Lung (tissue), 12 donors: ENCODE data around the gene GFOD1. TPM values are rescaled to one million over a fixed set of nuclear protein-coding genes. Genes with fewer than 3 reads are reported as not detected.

Source experiments
- ATAC-seq: fragments of 200-7000 bp; cut with Tn5 transposase; one replicate; pipeline ENCODE4 v1.9.1; 2020; ENCODE audit warnings: moderate number of reproducible peaks; ENCODE audit not compliant: insufficient read depth, low FRiP score
- DNase-seq, 3 donors: peaks; one replicate each; pipeline ENCODE4 v3.0.0-alpha.2; 2013 to 2017
- H3K27ac ChIP-seq, 2 donors: one replicate each; pipeline ENCODE4 v1.5.1; 2013; ENCODE audit warnings: mild to moderate bottlenecking in 2 of 2, moderate library complexity in 2 of 2, control low read depth in 1 of 2, inconsistent platforms in 1 of 2, low read depth in 1 of 2, low read length in 1 of 2
- H3K27me3 ChIP-seq, 3 donors: one replicate each; pipeline ENCODE4 v1.5.1; 2013; ENCODE audit warnings: low read length in 2 of 3; ENCODE audit not compliant: control insufficient read depth in 3 of 3, insufficient read depth in 3 of 3
- H3K36me3 ChIP-seq, 4 donors: one replicate each; pipeline ENCODE4 v1.5.1; 2013; ENCODE audit warnings: low read length in 4 of 4, mild to moderate bottlenecking in 1 of 4, moderate library complexity in 1 of 4; ENCODE audit not compliant: control insufficient read depth in 4 of 4, insufficient read depth in 4 of 4
- H3K4me1 ChIP-seq, 5 donors: one replicate each; pipeline ENCODE4 v1.5.1; 2013; ENCODE audit warnings: low read length in 5 of 5, mild to moderate bottlenecking in 2 of 5, moderate library complexity in 1 of 5; ENCODE audit not compliant: control insufficient read depth in 5 of 5, insufficient read depth in 5 of 5
- H3K4me3 ChIP-seq: one replicate; pipeline ENCODE4 v1.5.1; 2013; ENCODE audit warnings: mild to moderate bottlenecking, control low read depth, moderate library complexity
- H3K9ac ChIP-seq, 2 donors: one replicate each; pipeline ENCODE4 v1.5.1; 2013; ENCODE audit warnings: low read length in 2 of 2, control low read depth in 1 of 2; ENCODE audit not compliant: insufficient read depth in 1 of 2
- H3K9me3 ChIP-seq, 4 donors: one replicate each; pipeline ENCODE4 v1.5.1; 2013; ENCODE audit warnings: low read length in 3 of 4, mild to moderate bottlenecking in 1 of 4, moderate library complexity in 1 of 4; ENCODE audit not compliant: control insufficient read depth in 4 of 4, insufficient read depth in 3 of 4
- CTCF ChIP-seq: IDR thresholded peaks from 2 replicates; pipeline ENCODE4 v1.5.1; 2012; ENCODE audit warnings: mild to moderate bottlenecking; ENCODE audit errors: control extremely low read depth, extremely low read depth
- WGBS, 2 donors: extraction: QIAGEN DNeasy Blood & Tissue Kit; methylation state at CpG; one replicate each; pipeline ENCODE4 v1.1.7; 2013; 5-methylcytosine and 5-hydroxymethylcytosine counted together
- polyA plus RNA-seq, 2 donors: library from polyadenylated mRNA; stranded (reverse); fragments of 200-250 nt; gene quantifications; one replicate each; pipeline ENCODE4 v1.2.1, GENCODE V29; 2013
- total RNA-seq, 2 donors: library from RNA; depleted of rRNA in 1 of 2; stranded (reverse); fragments of >200 nt in 1 of 2; gene quantifications; one replicate each; pipeline ENCODE4 v1.2.1, GENCODE V29; 2014 to 2021
- donor health status: control.
- donor health status: control.
- donor health status: Bipolar disorder and iron deficiency.
- donor health status: healthy.
- donor health status: DM: yes; HTN: yes; CAD: no.

GFOD1 gene
- total and polyA plus RNA-seq, 4 donors = 4.0 to 22.8 (median 7.9) TPM

GRCh38 chr6:13349811-13350506, 137.4 kb downstream of the GFOD1 start:
- Histone ChIP-seq H3K36me3 (no peaks in the 10 kb centered on the region), H3K9me3 (no peaks in the 10 kb centered on the region), H3K27me3 (no peaks in the 10 kb centered on the region), H3K4me1 (peaks cover 2 to 9% (median 5%) of the 10 kb centered on the region in 5 donors), H3K27ac (no peak overlapping the region), H3K9ac (no peak overlapping the region), H3K4me3 (no peak overlapping the region)
- WGBS, 2 donors = 86 to 91% methylated on average over 8 of the region's 8 CpGs
- TF ChIP-seq CTCF = no peak
- no peak for DNase-seq
- ATAC-seq = no peak

- Histone ChIP-seq H3K27ac (no peak overlapping the region), H3K4me3 (no peak overlapping the region), H3K36me3 (no peaks in the 10 kb centered on the region), H3K4me1 (peaks cover 0 to 5% (median 0%) of the 10 kb centered on the region in 5 donors), H3K9me3 (no peaks in the 10 kb centered on the region), H3K9ac (no peak overlapping the region), H3K27me3 (no peaks in the 10 kb centered on the region)
- no peak for DNase-seq
- WGBS, 2 donors = 84 to 93% methylated on average over 8 of the region's 8 CpGs
- no peak for TF ChIP-seq CTCF
- ATAC-seq = no peak
These were observed 138.9 kb downstream of the GFOD1 start for GRCh38 chr6:13348334-13349113.

GRCh38 chr6:13346245-13346644, 141.2 kb downstream of the GFOD1 start:
- DNase-seq (no peak), ATAC-seq (no peak)
- Histone ChIP-seq H3K27ac (no peak overlapping the region), H3K4me3 (no peak overlapping the region), H3K36me3 (no peaks in the 10 kb centered on the region), H3K4me1 (peaks cover 0 to 4% (median 0%) of the 10 kb centered on the region in 5 donors), H3K27me3 (no peaks in the 10 kb centered on the region), H3K9ac (no peak overlapping the region), H3K9me3 (peaks cover 0 to 3% (median 0%) of the 10 kb centered on the region in 4 donors)
- TF ChIP-seq CTCF = no peak
- WGBS, 2 donors = 94 to 95% methylated on average over 5 of the region's 5 CpGs
